ENCODE data around the gene LIME1.

The LIME1 gene

DNA sequence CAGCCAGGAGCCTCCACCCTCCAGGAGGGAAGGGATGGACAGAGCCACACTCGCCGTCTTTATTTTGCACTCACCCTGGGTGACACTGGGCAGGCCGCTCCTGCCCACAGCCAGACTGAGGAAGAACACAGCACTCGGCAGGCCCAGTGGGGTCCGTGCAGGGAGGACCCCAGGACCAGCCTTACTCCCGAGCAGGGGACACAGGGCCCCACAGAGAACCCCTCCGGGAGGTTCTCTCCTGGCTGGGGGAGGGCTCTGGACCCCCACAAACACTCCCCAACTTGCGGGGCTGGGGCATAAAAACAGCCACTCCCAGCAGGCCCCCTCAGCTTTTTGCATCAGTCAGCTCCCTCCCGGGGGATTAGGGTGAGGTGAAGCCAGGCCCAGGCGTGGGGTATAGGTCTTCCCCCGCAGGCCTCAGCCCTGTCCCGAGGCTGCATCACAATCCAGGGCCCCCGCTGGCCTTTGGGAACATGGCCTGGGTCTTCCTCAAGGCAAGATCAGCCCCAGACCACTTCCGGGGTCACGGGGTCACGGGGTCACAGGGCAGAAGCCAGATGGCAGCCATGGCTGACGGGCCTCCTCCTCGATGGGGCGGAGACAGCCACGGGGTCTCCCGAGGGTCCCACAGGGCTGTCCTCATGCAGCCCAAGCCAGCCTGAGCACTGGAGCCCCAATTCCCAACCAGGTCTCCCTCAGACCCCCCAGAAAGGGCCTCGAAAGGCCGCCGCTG, 36.8 kb upstream of the LIME1 start:
- H3K27ac ChIP-seq = no peak overlapping the region
- TF ChIP-seq, protein P1, sequence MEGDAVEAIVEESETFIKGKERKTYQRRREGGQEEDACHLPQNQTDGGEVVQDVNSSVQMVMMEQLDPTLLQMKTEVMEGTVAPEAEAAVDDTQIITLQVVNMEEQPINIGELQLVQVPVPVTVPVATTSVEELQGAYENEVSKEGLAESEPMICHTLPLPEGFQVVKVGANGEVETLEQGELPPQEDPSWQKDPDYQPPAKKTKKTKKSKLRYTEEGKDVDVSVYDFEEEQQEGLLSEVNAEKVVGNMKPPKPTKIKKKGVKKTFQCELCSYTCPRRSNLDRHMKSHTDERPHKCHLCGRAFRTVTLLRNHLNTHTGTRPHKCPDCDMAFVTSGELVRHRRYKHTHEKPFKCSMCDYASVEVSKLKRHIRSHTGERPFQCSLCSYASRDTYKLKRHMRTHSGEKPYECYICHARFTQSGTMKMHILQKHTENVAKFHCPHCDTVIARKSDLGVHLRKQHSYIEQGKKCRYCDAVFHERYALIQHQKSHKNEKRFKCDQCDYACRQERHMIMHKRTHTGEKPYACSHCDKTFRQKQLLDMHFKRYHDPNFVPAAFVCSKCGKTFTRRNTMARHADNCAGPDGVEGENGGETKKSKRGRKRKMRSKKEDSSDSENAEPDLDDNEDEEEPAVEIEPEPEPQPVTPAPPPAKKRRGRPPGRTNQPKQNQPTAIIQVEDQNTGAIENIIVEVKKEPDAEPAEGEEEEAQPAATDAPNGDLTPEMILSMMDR (conservative IDR thresholded peaks at IDR 0.05) = no peak
- TF ChIP-seq ZFX (IDR thresholded peaks at IDR 0.05) = no peak

DNA sequence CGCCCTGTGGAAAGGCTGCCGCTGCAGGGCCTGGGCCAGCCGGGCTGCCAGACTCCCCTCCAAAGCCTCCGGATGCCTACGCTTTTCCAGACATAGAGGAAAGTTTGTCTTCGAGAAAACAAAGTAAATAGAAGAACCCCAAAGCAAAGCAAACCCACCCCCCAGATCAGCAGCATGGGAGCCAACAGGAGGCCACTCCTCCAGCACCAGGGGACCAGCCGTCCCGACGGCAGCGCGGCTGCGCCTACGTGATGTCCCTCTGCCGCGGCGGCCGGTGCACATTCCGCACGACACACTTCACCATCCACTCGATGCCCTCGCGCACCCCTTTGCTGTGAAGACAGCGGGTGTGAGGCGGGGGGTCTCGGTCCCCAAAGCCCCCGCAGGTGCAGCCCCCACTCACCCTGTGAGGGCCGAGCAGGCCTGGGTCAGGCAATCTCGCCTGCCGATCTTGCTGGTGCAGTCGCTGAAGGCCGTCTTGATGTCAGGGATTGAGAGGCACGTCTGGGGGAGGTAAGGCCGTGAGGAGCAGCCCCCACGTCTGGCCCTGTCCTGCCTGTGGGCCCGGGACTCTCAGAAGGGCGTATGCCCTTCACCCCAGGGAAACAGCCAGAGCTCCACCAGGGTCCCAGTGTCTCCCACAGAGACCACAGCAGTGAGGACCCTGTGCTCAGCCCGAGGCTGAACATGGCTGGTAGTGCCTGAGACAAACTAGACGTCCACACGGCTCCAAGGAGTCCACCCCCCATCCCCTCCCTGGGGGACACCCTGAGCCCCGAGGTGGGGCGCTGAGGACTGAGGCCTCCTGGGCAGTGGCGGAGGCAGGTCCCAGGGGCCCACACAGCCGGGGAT, 36.0 kb upstream of the LIME1 start:
- TF ChIP-seq ZFX (IDR thresholded peaks at IDR 0.05) = no peak
- TF ChIP-seq, protein P1 (conservative IDR thresholded peaks at IDR 0.05) = no peak
- no peak overlapping the region for H3K27ac ChIP-seq

DNA sequence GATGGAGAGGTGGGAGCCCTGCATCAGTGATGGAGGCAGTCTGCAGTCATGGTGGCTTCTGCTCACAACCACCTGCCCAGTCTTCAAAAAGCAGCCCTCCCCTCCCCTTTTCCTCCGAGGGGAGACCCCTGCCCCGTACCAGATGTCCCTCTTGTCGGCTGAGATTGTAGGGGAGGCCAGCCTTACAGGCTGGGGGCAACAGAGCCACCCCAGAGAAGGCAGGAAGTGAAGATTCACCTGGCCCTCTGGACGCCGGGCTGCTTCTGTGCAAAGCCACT, 35.5 kb upstream of the LIME1 start:
- no peak overlapping the region for H3K27ac ChIP-seq
- TF ChIP-seq, protein P1 (conservative IDR thresholded peaks at IDR 0.05) = no peak
- no peak for TF ChIP-seq ZFX (IDR thresholded peaks at IDR 0.05)

DNA sequence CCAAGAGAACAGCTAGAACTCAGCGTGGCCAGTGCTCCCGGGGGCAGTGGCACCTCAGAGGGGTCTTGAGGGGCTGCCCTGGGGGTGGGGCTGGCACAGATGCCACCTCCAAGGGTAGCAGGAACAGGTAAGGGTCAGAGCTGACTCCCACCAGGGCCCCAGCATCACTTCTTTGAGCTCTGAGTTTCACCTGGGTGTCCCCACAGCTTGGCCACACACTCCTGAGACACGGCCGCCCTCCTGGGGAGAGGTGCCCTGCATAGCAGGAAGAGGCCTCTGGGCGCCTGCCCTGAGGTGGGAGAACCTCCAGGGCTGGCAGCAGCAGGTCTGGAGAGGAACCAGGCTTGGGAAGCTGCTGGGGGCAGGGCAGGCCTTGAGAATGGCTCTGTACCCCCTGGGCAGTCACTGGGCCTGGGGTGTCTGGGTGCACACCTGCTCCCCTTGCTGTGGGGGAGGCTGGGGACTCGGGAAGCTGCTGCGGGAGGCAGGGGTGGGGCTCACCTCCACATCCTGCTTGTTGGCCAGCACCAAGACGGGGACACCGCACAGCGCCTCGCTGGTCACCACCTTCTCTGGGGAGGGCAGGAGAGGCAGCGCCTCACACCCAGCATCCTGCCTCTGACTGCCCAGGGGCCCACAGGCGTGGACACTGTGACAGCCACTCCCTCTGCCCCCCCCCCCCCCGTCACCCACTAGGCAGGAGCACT, 35.0 kb upstream of the LIME1 start:
- TF ChIP-seq ZFX (IDR thresholded peaks at IDR 0.05) = no peak
- no peak overlapping the region for H3K27ac ChIP-seq

DNA sequence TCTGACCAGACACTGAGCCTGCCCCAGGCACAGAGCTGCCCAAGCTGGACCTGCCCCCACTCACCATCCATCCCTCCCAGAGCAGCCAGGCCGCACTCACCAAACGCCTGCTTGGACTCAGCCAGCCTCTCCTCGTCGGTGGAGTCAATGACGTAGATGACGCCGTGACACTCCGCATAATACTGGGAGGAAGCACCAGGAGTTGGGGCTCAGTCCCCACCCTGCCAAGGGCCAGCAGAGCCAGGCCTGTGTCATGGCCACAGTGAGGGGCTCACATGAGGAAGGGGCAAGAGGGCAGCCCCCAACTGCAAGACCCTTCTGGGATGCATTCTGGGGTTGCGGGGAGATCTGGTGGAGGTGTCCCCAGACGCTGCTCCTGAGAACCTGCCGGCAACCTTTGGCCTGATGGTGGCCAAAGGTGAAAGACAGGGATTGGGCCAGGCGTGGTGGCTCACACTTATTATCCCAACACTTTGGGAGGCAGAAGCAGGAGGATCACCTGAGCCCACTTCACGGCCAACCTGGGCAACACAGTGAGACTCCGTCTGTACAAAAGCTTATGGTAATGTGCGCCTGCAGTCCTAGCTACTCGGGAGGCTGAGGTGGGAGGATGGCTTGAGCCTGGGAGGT, 34.3 kb upstream of the LIME1 start:
- H3K27ac ChIP-seq = no peak overlapping the region
- TF ChIP-seq, protein P1 (conservative IDR thresholded peaks at IDR 0.05) = no peak
- no peak for TF ChIP-seq ZFX (IDR thresholded peaks at IDR 0.05)

DNA sequence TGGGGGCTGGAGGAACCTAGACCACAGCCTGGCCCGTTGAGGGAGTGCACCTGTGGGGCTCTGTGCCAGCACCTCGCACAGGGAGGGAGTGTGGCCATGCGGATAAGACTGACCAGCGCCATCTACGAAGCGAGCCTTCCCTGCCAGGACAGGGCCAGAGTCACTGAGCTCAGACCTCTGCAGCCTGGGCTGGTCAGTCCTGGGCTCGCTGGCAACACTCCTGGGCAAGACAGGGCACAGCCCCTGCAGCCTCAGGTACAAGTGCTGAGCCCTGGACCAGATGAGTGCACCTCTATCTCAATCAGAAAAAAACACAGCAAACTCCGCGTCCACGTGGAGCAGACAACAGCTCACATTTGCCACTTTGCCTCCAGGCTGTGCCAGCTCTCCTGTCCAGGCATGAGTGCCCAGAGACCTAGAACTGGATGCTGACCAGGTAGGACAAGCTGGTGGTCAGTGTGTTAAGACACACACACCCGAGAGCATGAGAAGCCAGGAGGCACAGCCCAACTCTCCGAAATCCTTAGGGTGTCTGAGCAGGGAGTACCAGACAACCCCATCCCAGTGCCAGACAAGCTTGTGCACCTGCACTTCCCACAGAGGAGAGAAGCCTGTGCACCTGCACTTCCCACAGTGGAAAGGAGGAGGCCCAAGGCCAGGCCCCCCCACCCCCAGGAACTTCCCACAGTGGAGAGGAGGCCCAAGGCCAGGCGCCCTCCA, 33.6 kb upstream of the LIME1 start:
- no peak overlapping the region for H3K27ac ChIP-seq
- TF ChIP-seq, protein P1 (conservative IDR thresholded peaks at IDR 0.05) = no peak
- TF ChIP-seq ZFX (IDR thresholded peaks at IDR 0.05) = no peak

DNA sequence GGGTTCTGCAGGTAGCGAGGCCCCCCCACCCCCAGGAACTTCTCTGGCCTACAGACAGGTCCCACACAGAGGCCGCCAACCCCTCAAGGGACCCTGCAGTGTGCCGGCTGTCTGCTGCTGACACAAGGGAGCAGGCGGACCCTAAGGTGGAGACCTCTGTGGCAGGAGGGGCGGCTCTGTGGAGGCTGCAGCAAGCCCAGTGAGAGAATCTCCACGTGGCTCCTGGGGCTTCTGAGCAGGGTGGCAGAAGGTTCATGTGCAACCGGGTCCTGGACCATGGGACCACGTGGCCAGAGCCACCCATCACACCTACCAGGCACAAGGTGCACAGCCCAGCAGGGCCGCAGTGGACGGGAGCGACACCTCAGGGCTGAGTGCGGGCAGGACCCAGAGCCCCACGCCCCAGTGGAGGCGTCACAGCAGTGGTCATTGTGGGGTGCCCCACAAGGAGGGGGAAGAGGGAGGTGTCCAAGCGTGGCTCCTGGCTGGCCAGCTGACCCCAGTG, 32.9 kb upstream of the LIME1 start:
- no peak overlapping the region for H3K27ac ChIP-seq
- TF ChIP-seq, protein P1 (conservative IDR thresholded peaks at IDR 0.05) = no peak
- no peak for TF ChIP-seq ZFX (IDR thresholded peaks at IDR 0.05)

Measured in C4-2B (cell line).